MCF 10A (cell line): ENCODE data around the gene USH1C. TPM values are rescaled to one million over a fixed set of nuclear protein-coding genes. Genes with fewer than 3 reads are reported as not detected.

Experiments used
- BruUV-seq: library from RNA; stranded (reverse); fragments of 400-500 nt; replicated peaks from 2 replicates; lab custom pipeline; 2021; lab: Mats Ljungman, UMichigan
- CTCF ChIA-PET: fragments of 300-600 bp; sonication (Branson Sonifier 250); formaldehyde crosslinking; extraction: SDS; loops from one replicate; lab custom pipeline; 2021; ENCODE audit warnings: antibody characterized with exemption, inconsistent platforms; lab: Yijun Ruan, JAX
- POLR2A ChIA-PET: fragments of 300-600, 350-650 bp; sonication (Branson Sonifier 250); formaldehyde crosslinking; extraction: SDS; loops from one replicate; lab custom pipeline; 2020; ENCODE audit warnings: antibody characterized with exemption, inconsistent platforms; lab: Yijun Ruan, JAX
- DNase-seq: peaks from one replicate; pipeline ENCODE4 v3.0.0-alpha.2; 2018; ENCODE audit not compliant: unreplicated experiment
- H3K27ac Mint-ChIP-seq: one replicate; pipeline ENCODE4 v1.8.0; 2022; ENCODE audit warnings: mild to moderate bottlenecking, low read depth, mixed read lengths; ENCODE audit not compliant: unreplicated experiment
- H3K27me3 Mint-ChIP-seq: one replicate; pipeline ENCODE4 v1.8.0; 2022; ENCODE audit warnings: mixed read lengths; ENCODE audit not compliant: insufficient read depth, unreplicated experiment
- H3K36me3 Mint-ChIP-seq: one replicate; pipeline ENCODE4 v1.8.0; 2022; ENCODE audit warnings: mild to moderate bottlenecking, moderate library complexity, mixed read lengths; ENCODE audit not compliant: insufficient read depth, unreplicated experiment
- H3K4me1 Mint-ChIP-seq: one replicate; pipeline ENCODE4 v1.8.0; 2022; ENCODE audit warnings: mixed read lengths; ENCODE audit not compliant: insufficient read depth, unreplicated experiment
- H3K4me3 Mint-ChIP-seq: one replicate; pipeline ENCODE4 v1.8.0; 2022; ENCODE audit warnings: mild to moderate bottlenecking, moderate library complexity, mixed read lengths; ENCODE audit not compliant: unreplicated experiment
- H3K9me3 Mint-ChIP-seq: one replicate; pipeline ENCODE4 v1.8.0; 2022; ENCODE audit warnings: mixed read lengths; ENCODE audit not compliant: unreplicated experiment
- CTCF ChIP-seq: fragments of 200-600 bp; IDR thresholded peaks from one replicate; pipeline ENCODE4 v1.8.0; 2022; ENCODE audit warnings: antibody characterized with exemption, mild to moderate bottlenecking; ENCODE audit not compliant: unreplicated experiment
- intact Hi-C: fragments of 100-400 bp; cut with micrococcal nuclease; formaldehyde crosslinking; loops from 2 replicates; pipeline ENCODE4 v1.14.1; 2022
- total RNA-seq: library from RNA; stranded (reverse); gene quantifications from 2 replicates; pipeline ENCODE4 v1.2.3, GENCODE V29; 2022

Gene USH1C
- total RNA-seq, 1 experiment from 2014 or later: not detected

- POLR2A ChIA-PET: no interaction called here
- CTCF ChIA-PET: interaction anchor here (0.8 to 1.6 kb wide), 2 partner anchors 21 to 399 kb away, joined by 3 to 4 read pairs; no protein-coding TSS in a partner anchor
- BruUV-seq: no TSS peak
- no peak for TF ChIP-seq CTCF
- Mint-ChIP-seq H3K36me3 (no peaks in the 10 kb centered on the region), H3K4me3 (no peak overlapping the region), H3K4me1 (no peaks in the 10 kb centered on the region), H3K9me3 (no peaks in the 10 kb centered on the region), H3K27me3 (peaks cover 34% of the 10 kb centered on the region), H3K27ac (no peak overlapping the region)
- DNase-seq: no peak
- intact Hi-C loops: no loop called here
These were observed 34.1 kb upstream of the USH1C start for GRCh38 chr11:17578296-17578695.

GRCh38 chr11:17575431-17576425 lies 31.5 kb upstream of the USH1C start:
- Mint-ChIP-seq H3K4me3 (no peak overlapping the region), H3K27ac (no peak overlapping the region), H3K36me3 (no peaks in the 10 kb centered on the region), H3K4me1 (no peaks in the 10 kb centered on the region), H3K9me3 (no peaks in the 10 kb centered on the region), H3K27me3 (peaks cover 40% of the 10 kb centered on the region)
- BruUV-seq: no TSS peak
- CTCF ChIA-PET: interaction anchor here (0.6 kb wide), 1 partner anchor 448 kb away, joined by 3 read pairs; no protein-coding TSS in a partner anchor
- POLR2A ChIA-PET: interaction anchor here (0.9 kb wide), 1 partner anchor 11 kb away, joined by 3 read pairs; no protein-coding TSS in a partner anchor
- intact Hi-C loops: no loop called here
- DNase-seq: no peak
- TF ChIP-seq CTCF: no peak

GRCh38 chr11:17574141-17575091 lies 30.2 kb upstream of the USH1C start:
- Mint-ChIP-seq H3K9me3 (no peaks in the 10 kb centered on the region), H3K4me1 (no peaks in the 10 kb centered on the region), H3K4me3 (no peak overlapping the region), H3K27ac (no peak overlapping the region), H3K36me3 (no peaks in the 10 kb centered on the region), H3K27me3 (peaks cover 31% of the 10 kb centered on the region)
- CTCF ChIA-PET: no interaction called here
- DNase-seq: no peak
- no peak for TF ChIP-seq CTCF
- BruUV-seq: no TSS peak
- POLR2A ChIA-PET: no interaction called here
- intact Hi-C loops: no loop called here

GRCh38 chr11:17573526-17573925 lies 29.3 kb upstream of the USH1C start:
- no TSS peak for BruUV-seq
- intact Hi-C loops: no loop called here
- no peak overlapping the region for H3K4me3 Mint-ChIP-seq
- no peak overlapping the region for H3K27ac Mint-ChIP-seq
- POLR2A ChIA-PET: no interaction called here
- peaks cover 31% of the 10 kb centered on the region for H3K27me3 Mint-ChIP-seq
- no peak for TF ChIP-seq CTCF
- H3K9me3 Mint-ChIP-seq: no peaks in the 10 kb centered on the region
- no peaks in the 10 kb centered on the region for H3K4me1 Mint-ChIP-seq
- no peak for DNase-seq
- CTCF ChIA-PET: no interaction called here
- no peaks in the 10 kb centered on the region for H3K36me3 Mint-ChIP-seq
